ENCODE results near the gene TMEM203.

TMEM203 gene

DNA sequence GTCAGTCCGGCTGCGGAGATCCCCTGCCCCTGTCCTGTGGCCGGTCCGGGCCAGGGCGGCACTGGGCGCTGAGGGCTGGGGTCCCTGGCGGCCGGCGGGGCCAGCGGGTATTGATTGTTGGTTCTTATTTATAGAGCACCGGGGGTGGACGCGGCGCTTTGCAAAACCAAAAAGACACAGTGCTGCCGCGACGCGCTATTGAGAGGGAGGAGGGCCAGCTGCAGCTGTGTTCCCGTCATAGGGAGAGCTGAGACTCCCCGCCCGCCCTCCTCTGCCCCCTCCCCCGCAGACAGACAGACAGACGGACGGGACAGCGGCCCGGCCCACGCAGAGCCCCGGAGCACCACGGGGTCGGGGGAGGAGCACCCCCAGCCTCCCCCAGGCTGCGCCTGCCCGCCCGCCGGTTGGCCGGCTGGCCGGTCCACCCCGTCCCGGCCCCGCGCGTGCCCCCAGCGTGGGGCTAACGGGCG, 38.1 kb downstream of the TMEM203 start:
- no peak for DNase-seq (ENCODE audit: low read depth, low spot score)

DNA sequence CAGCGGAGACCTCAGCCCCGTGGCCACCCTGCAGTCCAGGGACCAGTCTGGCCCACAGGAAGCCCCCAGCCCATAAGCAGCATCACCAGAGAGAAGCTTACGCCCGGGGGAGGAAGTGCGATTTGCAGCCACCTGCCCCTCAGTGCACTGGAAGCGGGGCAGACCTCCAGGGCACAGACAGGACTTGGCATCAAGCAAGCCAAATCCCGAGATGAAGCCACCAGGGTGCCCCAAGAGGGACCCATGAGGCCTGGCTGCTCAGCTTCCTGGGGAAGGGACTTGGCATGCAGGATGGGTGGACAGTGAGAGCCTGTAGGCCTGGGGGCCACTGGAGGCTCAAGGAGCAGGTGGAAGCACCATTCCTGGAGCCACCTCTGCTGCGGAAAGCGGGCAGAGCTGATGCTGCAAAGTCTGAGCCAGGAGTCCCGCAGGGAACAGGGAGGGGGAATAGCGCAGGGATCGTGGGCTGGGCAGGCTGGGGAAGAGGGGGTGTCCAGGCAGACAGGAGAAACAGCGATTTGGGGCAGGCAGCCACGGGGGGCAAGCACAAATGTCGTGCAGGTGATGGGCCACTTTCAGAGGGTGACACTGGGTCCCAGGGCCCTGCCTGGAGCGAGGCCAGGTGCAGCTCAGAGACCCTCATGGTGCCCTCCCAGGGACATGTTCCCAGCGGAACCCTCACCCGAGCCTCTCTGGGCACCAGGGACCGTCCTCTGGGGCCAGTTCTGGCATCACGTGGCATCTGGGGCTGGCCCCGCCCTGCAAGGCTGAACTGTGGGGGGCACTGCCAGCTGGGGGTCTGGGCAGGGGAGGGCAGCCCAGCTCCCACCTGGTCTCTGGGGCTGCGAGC, 38.8 kb downstream of the TMEM203 start:
- DNase-seq (ENCODE audit: low read depth, low spot score): no peak

DNA sequence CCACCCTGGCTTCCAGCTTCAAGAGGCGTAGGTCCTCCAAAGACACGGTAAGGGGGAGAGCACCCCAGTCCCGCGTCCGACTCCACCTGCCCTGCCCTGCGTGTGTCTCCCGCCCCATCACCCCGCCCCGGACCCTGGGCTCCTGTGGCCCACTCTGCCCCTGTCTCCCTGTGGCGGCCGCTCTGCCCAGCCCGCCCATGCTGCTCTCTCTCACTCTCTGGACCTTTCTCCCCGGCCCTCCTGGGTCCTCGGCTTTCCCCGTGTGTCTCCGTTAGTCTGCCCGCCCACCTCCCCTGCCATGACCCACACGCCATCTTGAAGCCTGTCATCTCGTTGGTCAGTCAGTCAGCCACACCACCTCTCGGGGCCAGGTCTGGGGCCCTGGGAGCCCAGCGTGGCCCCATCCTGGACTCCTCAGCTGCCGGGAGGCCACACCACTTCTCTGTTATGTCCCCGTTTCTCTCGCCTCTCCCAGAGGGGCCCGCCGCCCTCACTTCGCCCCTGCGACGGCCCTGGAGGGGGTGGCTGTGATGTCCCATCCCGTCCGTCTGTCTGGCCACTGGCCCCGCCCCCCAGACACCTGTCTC, 40.1 kb downstream of the TMEM203 start:
- no peak for DNase-seq (ENCODE audit: low read depth, low spot score)

DNA sequence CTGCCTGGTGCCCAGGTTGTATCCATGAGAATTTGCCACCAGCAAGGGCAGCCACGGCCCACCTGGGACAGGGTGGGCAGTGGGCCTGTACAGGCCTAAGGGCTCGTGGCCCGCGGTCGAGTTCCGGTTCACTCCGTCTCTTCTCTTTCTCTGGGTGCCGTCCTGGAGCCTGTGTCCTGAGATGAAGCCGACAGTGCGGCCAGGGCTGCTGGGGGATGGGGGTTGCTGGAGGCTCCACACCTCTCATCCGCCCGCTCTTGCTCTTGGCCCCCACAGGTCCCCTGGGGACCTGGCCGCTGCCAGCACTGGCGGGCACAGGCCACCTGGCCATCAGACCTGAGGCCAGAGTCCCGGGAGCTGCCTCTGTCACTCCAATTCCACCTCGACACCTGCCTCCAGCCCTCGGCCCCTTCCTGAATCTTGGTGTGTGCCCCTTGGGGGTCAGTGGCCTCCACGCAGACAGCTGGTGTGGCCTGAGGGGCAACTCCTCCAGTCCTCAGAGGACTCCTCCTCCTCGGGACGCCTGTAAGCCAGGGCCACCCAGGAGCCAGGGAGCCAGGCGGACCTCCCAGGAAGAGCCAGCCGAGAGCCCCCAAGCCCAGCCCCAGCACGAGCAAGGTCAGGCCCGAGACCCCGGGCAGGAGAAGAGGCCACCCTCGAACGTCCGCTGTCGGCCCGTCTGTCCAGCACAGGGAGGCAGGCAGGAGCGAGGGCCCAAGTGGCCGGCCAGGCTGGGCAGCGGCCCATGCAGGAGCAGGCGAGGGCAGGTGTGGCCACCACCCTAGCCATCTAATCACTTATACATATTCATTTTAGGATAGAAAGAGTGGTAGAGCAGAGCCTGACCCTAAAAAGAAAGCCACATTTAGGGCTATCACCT, 40.8 kb downstream of the TMEM203 start:
- no peak for DNase-seq (ENCODE audit: low read depth, low spot score)

DNA sequence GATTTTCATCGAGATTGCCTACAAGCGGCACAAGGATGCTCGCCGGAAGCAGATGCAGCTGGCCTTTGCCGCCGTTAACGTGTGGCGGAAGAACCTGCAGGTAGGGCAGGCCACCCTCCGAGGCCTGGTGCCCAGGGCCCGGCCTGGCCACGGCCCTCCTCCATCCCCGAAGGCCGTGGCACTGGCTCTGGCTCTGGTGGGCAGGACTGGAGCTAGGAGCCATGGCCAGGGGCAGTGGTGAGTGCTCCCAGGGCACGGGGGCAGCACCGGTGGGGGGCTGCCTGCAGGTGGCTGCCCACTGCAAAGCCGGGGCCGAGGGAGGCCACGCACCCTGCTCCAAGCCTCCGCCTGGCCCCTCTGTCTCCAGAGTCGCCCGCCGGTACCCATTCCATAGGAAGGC, 41.6 kb downstream of the TMEM203 start:
- DNase-seq (ENCODE audit: low read depth, low spot score): no peak

DNA sequence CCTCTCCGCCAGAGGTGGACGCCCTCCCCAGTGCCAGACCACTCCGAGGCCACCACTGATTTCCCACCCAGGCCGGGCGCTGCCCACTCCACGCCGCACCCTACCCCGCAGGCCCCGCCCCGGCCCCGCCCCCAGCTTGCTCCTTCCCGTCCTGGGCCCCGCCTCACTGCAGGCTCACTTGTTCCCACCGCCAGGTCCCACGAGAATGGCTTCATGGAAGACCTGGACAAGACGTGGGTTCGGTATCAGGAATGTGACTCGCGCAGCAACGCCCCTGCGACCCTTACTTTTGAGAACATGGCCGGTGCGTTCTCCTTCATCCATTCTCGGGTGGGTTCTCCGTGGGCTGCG, 42.1 kb downstream of the TMEM203 start:
- no peak for DNase-seq (ENCODE audit: low read depth, low spot score)

DNA sequence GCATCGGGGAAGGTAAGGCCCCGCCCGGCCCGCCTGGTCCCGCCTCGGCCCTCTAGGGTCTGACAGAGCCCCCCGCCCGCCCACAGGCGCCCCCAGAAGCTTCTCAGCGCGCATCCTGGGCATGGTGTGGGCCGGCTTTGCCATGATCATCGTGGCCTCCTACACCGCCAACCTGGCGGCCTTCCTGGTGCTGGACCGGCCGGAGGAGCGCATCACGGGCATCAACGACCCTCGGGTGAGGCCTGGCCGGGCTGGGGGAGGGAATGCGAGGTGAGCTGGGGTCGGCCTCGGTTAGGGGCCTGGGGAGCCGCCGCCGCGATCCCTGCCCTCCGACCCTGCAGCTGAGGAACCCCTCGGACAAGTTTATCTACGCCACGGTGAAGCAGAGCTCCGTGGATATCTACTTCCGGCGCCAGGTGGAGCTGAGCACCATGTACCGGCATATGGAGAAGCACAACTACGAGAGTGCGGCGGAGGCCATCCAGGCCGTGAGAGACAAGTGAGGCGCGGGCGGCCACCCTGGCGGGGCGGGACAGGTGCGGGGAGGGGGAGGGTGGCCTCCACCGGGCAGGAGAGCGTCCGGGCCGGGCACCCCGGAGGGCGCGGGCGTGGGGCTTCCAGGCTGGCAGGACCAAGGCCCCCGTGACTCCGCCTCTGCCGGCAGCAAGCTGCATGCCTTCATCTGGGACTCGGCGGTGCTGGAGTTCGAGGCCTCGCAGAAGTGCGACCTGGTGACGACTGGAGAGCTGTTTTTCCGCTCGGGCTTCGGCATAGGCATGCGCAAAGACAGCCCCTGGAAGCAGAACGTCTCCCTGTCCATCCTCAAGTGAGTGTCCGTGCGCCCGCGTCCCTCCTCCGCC, 42.7 kb downstream of the TMEM203 start:
- DNase-seq (ENCODE audit: low read depth, low spot score): no peak

DNA sequence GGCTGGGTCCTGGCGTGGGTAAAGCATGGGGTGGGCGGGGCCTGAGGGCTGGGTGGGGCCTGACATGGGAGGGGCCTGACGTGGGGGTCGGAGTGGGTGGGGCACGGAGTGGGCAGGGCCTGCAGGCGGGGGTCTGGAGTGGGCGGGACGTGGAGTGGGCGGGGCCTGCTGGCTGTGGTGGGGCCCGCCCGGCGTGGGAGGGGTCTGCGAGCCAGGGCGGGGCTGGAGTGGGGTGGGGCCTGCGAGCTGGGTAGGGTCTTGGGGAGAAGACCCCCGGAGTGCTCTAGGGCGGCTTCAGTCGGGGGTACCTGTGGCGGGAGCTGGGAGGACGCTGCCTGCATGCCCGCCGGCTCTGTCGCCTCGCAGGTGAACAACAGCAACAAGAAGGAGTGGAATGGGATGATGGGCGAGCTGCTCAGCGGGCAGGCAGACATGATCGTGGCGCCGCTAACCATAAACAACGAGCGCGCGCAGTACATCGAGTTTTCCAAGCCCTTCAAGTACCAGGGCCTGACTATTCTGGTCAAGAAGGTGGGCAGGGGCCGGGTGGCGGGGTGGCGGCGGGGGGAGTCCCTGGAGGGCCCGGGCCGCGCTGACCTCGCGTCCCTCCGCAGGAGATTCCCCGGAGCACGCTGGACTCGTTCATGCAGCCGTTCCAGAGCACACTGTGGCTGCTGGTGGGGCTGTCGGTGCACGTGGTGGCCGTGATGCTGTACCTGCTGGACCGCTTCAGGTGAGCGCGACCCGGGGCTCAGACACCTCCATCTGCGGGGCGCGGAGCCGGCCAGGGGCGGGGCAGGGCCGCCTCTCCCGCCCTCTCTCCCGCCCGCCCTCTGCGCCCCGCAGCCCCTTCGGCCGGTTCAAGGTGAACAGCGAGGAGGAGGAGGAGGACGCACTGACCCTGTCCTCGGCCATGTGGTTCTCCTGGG, 43.6 kb downstream of the TMEM203 start:
- no peak for DNase-seq (ENCODE audit: low read depth, low spot score)

DNA sequence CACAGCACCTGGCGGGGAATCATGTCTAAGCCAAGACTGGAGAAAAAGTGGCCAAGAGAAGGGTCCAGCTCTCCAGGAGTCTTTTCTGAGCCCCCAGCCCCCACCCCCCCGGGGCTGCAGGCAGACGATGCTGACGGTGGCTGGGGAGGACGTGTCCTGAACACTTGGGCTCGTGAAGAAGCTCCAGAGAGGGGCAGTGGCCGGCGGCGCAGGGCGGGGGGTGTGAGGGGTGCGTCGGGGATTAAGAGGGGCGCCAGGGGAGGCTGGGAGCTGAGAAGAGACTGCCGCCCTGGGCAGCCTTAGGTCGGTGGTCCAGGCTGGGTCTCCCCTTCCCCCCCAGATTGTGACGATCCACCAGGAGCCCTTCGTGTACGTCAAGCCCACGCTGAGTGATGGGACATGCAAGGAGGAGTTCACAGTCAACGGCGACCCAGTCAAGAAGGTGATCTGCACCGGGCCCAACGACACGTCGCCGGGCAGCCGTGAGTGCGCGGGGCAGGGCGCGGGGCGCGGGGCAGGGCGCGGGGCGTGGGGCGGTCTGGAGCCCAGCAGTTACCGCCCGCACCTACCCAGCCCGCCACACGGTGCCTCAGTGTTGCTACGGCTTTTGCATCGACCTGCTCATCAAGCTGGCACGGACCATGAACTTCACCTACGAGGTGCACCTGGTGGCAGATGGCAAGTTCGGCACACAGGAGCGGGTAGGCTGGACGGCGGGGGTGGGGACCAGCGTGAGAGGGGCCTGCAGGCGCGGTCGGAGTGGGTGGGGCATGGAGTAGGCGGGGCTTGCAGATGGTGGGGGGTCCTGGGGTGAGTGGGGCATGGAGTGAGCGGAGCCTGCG, 44.5 kb downstream of the TMEM203 start:
- DNase-seq (ENCODE audit: low read depth, low spot score): no peak

DNA sequence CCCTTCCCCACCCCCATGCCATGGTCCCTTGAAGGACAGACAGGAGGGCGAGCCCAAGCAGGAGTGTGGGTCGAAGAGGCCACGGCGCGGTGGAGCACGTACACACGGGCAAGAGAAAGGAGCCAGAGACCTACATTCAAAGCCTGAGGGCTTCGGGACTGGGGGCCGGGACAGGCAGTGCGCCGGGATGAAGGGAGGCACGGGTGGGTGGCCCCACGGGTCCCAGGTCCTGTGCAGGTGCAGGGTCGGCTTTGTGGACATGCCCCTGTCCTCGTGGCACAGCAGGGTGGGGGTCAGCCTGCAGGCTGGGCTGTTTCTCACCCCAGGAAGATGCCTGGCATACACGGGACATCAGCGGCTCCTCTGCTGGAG, 45.4 kb downstream of the TMEM203 start:
- no peak for DNase-seq (ENCODE audit: low read depth, low spot score)

DNA sequence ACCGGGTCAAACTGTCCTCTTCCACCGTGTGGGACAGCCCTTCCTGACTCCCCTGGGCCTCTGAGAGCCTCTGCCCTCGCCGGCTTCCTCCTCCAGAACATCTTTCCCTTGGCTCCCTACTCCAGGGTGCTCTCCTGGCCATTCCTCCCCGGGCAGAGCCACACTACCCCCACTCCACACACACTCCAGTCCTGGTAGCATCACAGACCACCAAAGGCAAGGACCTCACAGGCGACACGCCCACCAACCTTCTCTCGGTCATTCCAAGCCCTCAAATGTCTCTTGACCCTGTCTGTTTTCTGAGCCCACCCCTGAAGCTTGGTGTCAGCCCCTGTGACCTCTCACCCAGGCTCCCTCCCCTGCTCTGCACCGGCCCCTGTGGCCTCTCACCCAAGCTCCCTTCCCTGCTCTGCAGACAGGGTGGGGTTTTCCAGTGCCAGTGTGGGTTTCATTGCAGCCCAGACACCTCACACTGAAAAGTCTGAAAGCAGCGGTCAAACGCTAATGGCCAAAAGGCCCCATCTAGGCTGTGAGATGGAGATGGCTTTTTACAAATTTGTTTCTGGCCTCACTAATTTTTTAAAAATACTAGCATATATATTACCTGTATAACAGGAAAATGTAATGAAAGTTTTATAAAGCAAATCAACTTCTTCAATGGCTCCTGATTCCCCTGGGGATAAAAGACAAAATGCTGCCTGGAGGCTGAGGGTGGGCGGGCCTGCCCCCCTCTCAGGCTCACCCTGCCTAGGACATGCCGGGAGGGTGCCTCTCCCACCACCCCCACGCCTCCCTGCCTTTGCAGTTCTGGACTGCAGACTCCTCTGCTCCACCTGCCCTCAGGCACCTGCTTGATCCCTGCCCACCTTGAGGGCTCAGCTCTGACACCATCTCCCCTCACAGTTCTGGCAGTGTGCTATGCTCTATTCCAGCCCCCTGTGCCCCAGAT, 46.1 kb downstream of the TMEM203 start:
- no peak for DNase-seq (ENCODE audit: low read depth, low spot score)

DNA sequence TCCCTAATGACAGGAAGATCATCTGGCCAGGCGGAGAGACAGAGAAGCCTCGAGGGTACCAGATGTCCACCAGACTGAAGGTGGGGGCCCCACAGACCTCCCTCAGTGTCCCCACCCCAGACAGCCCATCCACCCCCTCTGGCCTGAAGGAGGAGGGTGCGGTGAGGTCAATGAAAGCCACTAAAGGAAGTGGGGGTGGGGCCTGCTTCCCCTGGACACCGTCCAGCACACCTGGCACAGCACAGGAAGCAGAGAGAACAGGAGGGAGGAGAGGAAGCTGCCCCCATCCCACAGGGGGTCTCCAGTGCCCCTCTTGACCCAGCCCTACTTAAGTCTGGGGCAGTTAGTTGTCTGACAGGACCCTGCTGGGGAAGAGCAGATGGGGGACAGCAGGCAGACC, 46.8 kb downstream of the TMEM203 start:
- no peak for DNase-seq (ENCODE audit: low read depth, low spot score)

DNA sequence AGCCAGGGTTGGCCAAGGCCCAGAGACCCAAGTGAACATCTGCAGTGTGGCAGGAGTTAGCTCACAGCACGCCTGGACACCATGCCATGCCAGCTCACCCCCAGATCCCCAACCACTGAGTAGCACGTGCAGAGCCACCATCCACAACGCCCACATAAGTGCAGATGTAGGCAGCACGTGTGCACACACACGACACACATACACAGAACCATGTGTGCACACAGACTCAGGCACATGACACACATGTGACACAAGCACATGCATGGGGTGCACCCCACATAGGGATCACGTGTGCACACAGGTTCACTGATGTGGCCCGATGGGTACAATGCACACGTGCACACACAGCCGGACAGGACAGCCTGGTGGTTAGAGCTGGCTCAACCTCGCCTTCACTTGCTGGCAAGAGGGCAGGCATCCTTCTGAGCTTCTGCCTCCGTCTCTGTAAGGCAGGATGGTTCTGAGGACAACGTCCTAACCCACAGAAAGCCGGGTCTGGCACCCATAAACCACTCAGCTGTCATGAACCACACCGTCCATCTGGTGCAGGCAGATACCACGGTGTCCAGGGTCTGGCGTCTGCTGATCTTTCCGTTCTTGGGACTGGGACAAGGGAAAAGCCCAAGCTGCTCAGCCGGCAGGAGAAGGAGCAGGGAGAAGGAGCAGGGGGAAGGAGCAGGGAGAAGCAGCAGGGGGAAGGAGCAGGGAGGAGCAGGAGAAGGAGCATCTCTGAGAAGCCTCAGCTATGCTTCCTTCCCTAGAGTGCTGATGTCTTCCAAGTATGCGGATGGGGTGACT, 47.6 kb downstream of the TMEM203 start:
- no peak for DNase-seq (ENCODE audit: low read depth, low spot score)

DNA sequence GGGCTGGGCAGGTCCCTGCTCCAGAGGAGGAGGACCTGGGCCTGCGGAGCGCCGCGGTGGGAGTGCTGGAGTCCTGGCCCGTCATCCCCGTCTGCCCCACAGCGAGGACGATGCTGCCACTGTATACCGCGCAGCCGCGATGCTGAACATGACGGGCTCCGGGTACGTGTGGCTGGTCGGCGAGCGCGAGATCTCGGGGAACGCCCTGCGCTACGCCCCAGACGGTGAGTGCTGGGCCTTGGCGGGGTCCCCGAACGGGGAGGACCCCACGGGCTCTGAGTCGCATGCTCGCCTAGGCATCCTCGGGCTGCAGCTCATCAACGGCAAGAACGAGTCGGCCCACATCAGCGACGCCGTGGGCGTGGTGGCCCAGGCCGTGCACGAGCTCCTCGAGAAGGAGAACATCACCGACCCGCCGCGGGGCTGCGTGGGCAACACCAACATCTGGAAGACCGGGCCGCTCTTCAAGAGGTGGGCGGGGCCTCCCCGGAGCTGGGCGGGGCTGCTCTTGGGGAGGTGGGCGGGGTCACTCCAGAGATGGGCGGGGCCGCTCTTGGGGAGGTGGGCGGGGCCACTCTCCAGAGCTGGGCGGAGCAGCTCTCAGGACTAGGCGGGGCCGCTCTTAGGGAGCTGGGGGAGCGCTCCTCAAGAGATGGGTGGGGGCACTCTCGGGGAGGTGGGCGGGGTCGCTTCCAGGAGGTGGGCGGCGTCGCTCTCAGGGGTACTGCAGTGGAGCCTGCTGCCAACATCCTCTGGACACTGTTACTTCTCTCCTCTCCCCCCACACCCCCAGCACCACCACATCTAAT, 48.7 kb downstream of the TMEM203 start:
- no peak for DNase-seq (ENCODE audit: low read depth, low spot score)
